Stimulated activated CD4-positive, alpha-beta T cell treated with anti-CD3 and anti-CD28 coated beads, Interleukin-15, amount 100 ng/mL, for 1 hour (primary cell): Measurements from ENCODE around the gene GBE1.
"Not testable (repeated sequence)": the region's sequence is repeated elsewhere in the genome, so short reads cannot be mapped to it uniquely, and the experiment has no call there.

Experiments used
- DNase-seq, 2 donors: peaks; one replicate each; pipeline ENCODE4 v3.0.0-alpha.2; 2020; ENCODE audit warnings: low read depth in 1 of 2, low spot score in 1 of 2

GBE1 gene

DNA sequence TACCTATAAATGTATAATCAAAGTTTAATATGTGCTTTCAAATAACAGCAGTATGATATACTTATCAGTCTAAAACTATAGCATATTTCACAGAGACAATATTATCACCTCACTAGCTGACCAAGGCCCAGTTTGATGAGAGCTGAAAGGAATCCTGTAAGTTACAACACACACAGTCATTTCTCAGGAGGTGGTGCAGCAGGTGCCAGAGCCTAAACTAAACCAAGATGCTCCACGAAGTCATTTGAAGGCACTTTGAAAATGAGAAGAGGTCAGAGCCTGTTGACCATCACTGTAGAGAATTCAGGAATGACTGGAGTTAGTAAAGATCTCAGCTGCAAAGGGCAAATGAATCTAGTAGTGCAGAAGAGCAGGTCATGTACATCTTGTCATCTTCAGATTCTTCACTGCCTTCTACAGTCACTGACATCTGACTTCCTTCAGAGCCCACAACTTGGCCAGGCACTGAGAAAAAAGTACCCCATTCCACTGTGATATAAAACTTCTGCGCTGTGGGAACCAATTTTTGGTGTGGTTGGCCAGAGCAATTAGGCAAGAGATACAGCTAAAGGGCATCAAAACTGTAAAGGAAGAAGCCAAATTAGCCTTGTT lies 7.9 kb downstream of the GBE1 start:
- no peak for DNase-seq

DNA sequence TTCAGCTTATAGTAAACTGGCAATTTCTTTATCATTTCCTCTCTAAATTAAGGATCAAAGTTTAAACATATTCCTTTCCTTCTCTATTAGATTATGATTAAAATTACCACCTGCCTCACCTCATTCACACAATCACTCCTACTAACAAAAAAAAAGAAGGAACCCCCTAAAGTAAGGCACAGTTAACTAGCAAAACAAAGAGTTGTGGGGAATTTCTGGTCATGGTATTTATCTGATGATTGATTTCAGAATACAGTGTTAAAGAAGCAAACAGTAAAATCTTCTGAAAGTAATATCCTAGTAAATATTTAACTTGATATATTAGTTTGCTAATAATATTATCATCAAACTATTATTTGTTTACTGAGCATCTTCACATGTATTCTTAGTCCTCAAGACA lies 8.8 kb downstream of the GBE1 start:
- no peak for DNase-seq

DNA sequence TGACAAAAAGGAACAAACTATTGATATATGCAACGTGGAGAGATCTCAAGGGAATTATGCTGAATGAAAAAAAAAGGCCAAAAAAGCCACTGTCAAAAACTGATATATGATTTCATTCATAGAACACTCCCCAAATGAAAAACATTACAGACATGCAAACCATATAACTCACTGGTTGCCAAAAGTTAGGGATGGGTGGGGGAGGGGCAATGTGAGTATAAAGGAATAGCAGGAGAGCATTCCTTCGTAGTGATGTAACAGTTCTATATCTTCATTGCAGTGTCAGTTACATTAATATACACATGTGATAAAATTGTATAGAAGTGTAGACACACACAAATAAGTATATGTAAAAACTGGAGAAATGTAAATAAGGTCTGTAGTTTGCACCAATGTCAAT lies 12.2 kb downstream of the GBE1 start:
- no peak for DNase-seq

DNA sequence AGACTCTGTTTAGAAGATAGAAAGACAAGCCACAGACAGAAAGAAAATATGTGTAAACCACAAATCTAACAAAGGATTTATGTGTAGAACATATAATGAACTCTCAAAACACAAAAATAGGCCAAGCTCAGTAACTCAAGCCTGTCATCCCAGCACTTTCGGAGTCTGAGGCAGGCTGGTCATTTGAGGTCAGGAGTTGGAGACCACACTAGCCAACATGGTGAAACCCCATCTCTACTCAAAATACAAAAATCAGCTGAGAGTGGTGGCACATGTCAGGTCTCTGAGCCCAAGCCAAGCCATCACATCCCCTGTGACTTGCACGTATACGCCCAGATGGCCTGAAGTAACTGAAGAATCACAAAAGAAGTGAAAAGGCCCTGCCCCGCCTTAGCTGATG lies 14.2 kb downstream of the GBE1 start:
- DNase-seq = not testable (repeated sequence)

DNA sequence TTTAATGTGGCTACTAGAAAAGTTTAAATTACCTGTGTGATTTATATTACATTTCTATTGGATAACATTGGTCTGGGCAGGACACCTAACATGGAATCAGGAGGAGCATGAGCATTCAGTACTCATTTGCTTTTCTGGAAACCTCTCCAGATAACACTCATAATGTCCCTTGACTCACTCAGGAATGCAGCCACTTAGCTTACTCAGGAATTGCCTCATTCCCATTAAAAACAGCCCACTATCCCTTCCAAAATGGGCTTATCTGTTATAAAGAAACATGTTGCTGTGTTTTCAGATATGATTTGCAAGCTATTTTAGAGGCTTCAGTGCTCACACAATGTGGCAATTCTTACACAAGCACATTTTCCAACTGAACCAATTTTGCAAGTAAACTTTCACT lies 17.1 kb downstream of the GBE1 start:
- no peak for DNase-seq

DNA sequence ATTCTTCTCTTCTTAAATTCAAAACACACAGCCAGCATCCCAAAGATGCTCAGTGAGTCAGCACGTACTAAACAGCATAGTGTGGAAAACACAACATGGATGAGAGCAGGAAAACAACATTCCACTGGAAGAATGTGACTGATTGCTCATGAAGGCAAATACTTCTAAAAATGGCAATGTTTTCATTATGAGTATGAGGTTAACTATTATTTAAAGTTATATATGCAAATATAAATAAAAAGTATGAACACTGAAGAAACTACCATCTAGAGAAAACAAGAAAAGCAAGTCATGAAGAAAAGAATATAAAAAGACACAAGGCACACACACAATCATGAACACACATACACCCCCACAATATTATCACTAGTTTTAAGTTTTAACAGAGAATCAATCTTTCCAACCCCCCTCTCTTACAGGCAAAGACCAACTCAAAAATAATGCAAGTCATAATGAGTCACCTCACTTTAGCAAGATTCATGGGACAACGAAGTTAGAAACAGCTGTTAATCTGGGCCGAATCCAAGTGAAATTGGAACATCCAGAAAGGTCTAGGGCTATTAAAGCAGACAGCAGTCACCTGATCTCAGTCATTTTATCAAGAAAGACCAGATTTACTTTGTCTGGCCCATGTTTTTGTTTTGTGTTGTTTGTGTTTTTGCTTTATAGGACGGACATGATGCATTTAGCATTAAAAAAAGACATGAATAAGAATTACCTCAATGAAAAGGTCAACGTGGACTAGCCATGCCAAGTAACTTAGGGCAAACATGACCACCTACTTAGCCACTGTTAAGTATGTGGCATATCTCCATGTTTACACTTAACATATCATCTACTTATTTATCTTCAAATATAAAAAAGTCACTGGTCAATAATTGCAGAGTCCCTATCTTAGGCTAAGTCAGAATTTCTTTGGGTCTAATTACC lies 18.1 kb downstream of the GBE1 start:
- DNase-seq = no peak

DNA sequence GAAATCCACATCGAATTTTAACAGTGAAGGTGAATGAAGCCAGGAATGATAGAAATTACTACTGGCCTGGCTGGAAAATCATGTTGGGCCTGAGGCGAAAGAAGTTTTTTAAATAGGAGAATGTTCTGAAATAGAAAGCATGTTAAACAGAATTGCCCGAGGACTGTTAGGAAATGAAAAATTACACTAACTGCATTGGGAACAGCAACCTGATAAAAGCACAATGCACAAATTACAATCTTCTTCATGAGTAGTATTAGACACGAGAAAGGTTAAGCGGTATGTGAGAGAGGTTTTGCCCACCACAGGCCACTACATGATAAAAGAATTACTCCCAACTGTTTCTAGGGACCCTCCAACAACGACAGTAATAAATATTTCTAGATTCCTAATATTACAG lies 18.9 kb downstream of the GBE1 start:
- no peak for DNase-seq

DNA sequence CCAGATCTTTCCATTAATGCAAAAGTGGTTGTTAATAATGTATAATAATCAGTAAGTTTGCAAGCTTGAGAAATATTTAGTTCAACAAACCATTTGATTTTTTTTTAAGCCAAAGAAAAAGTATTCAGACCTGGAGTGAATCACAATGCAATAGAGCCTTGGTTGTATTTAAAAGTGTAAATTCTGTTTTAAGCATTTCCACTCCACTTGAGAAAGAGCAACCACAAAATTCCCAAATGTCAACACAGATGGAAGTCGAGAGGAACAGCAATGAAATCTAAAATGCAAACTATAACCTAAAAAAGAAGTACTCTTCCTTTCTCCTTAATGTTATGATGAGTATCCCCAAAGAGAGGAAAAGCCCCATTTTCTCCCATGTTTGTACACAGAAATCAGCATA lies 20.2 kb downstream of the GBE1 start:
- no peak for DNase-seq

DNA sequence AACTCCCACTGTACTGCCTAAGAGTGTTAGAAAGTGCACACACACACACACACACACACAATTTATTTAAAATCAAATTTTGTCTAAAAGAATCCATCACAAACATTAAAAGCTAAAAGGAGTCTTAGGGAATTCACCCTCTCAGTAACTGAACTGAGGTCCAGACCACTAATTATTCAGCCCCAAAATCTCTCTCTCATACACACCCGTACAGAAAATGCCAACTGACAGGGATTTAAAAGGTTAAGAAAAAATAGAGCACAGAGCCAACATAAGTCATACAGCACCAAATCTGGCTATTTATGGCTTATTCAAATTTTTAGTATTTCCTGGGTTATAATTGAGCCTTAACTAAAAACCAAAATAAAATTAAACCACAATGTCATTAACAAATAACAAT lies 20.7 kb downstream of the GBE1 start:
- no peak for DNase-seq

DNA sequence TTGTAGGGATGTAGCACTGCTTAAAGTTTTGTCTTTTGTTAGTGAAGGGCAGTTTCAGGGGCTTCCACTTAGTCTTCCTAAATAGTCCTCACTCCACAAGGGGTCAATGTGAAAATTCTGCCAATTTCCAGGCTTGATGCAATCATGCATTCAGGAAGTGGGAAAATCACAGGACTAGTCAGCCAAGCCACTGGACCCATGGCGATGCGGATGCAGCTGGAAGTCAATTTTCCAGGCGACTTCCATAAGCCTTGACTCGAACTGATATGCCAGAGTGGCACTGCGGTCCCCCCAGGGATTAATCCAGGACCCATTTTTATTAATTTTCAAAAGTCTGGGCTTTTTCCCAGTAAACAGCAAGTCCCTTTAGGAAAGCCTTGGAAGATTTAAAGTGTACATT lies 26.1 kb downstream of the GBE1 start:
- DNase-seq = no peak

DNA sequence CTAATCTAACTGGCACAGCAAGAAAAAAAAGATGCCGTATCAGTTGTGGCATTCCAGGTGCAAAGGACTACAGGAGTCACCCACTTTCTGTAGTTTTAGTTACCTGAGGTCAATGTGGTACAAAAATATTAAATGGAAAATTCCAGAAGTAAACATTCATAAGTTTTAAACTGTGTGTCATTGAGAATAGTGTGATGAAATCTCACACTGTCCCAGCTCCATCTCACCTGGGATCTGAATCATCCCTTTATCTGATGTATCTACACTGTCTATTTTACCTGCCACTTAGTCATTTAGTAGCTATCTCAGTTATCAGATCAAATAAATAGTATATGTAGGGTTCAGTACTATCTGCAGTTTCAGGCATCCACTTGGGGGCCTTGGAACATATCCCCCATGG lies 26.7 kb downstream of the GBE1 start:
- DNase-seq = no peak

DNA sequence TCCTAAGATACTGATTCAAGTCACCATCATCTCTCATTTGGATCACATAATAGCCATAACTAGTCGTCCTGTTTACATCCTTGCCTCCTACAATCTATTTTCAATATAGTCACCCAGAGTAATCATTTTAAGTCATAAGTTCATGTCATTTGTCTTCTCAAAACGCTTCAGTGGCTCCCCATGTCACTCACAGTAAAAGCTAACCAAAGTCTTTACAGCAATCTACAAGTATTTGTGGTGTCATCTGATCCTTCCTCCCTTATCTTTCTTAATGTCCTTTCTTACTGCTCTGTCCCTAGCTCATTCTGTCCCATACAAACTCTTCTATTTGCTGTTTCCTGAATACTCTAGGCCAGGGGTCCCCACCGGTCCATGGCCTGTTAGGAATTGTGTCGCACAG lies 28.8 kb downstream of the GBE1 start:
- DNase-seq = no peak

DNA sequence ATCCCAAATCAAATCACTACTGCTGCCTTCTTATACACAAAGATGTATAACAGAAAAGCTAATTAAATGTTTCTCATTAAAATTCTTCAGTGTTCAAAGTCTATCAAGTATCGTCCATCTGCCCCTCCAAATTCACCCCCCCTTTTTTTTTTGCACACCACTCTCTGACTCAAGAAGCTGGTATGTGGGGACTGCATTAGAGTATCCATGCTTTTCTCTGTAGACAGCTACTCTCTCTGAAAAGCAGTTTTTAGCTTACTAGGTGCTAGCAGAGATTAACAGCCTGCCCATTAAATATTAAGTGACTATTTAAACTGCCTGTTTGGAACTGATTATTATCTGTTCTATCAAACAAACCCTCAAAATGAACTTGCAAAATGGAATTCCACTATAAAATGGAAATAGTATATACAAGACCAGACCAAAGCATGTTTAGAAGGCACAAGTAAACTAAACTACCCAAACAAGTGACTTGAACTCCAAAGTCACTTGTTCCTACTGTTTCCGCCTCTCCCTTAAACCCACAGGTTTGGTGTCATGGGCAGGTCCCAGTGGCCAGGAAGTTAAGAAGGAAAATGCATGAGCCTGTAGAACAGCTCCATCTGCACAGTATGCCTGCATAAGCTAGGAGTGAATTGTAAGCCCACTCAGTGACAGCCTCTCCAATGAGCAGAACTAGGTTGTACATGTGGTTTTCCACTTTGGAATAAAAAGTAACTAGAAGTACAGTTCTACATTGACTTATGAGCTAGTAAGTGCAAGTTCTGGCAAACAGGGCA lies 32.5 kb downstream of the GBE1 start:
- DNase-seq = no peak

DNA sequence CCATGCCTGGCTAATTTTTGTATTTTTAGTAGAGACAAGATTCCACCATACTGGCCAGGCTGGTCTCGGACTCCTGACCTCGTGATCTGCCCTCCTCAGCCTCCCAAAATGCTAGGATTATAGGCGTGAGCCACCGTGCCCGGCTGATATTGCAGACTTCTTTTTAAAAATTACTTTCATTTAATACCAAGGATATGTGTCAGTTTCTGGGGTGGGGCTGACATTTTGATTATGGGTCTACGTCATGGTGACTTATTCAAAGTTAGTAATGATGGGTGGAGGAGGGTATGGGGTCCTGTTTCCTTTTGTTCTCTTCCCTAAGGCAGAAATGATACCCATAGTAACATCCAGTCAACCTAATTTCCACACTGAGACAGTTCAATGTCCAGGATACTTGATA lies 34.7 kb downstream of the GBE1 start:
- no peak for DNase-seq

DNA sequence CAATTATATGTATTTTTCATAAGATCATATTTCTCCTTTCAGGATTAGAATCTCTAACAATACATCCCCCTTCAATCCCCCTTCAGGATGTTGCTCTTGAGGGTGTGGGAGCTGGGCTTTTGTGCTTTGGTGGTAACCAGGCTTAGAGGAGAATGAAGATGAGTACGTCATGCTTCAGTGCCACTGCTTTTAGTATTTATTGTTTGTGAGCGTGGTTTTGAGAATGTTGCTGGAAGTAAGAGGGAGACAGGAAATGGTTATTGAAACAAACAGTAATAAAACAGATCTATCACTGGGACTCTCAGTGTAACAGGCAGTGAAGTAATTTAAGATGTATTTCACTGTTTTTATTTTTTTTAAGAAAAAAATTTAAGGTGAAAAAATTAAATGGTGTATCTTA lies 35.3 kb downstream of the GBE1 start:
- no peak for DNase-seq

DNA sequence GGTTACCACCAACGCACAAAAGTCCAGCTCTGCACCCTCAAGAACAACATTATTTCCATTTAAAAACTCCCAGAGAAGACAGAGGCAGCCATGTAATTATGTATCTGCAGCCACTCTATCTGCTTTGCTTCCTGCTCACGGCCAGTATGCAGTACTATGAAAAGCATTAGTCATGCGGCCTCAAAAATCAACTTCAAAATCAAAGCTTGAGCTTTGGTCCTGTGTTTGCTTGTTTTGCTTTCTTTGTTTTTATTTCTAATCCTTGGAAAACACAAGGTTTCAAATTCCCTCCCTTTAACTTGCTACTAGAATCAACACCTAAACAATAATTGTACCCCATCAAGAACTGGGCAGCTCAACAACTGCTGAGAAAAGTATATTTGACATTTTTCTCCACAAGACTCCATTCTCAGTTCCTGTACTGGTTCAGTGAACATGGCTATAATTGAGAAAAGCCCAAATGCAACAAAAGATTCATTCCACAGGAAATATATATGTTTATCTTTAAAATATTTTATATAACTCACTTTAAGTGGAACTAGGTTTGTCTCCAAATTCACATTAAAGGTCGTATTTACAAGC lies 37.6 kb downstream of the GBE1 start:
- DNase-seq = no peak

DNA sequence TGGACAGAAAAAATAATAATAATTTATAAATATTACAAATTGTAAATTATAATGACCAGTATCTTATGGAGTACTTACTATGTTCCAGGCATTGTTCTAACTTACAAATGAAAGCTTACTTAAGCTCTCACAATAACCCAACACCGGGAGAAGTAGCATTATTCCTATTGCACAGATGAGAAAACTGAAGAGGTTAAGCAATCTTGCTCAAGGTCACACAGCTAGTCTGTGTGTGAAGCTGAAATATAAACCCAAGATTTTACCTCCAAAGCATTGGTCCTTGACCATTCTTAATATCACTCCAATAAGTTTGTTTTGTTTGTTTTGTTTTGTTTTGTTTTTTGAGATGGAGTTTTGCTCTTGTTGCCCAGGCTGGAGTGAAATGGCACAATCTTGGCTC lies 43.1 kb downstream of the GBE1 start:
- no peak for DNase-seq

DNA sequence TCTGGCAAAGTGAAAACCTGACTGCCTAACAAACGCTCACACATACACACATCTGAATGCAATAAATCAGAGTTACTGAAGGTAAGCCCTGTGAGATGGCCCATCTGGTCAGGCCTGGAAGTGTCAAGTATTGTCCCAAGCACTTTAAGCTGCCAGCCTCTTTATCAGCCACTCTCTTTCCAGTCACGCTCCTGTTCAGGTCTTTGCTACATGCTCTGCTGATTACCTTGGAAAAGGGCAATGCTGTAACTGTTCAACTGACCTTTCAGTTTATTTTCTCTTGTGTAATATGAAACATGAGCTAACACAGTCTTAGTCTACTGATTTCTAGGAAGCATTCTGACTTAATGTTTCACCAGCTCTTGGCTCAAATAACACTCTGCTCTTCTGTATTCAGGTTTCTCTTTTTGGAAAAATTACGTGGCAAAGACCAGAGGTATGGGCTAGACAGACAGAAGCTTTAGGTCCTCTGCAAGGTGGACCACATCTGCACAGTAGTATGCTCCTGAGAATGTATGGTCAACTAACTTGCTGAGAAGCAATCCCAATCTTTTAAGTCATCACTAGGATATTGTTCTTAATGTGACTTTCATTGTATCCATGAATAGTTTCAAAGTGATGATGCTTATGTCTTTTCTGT lies 44.5 kb downstream of the GBE1 start:
- DNase-seq = no peak

DNA sequence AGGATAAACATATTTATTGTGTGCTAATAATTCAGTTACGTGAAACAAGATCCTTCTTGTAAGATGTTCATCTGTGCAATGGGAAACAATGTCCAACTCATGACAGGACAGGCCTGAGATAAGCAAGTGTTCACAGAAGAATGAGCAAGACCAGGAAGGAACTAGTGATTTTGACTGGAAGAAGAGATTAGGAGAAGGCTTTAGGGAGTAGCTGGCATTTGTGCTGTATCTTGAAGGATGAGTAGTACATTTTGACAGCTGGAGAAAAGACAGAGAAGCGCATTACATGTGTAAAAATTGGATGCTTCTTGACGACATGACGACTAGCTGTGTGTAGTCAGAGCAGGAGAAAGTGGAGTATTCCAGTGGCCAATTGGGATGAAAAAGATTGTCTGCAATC lies 48.4 kb downstream of the GBE1 start:
- no peak for DNase-seq

DNA sequence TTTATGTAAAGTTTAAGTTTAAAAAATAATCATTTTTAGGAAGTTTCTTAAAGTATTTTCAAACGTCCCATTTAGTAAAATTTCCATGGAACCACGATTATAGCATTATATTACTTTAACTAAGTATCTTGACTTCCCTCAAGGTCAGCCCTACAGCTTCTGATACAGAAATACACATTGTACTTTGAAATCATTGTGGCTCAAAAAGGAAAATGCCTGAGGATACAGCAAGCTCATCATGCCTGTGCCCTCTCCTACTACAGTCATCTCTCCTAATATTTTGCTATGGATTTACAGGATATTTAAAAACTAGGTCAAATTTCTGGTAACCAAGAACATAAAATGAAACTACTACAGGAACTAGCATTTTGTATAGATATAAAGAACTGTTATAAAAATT lies 51.8 kb downstream of the GBE1 start:
- no peak for DNase-seq

DNA sequence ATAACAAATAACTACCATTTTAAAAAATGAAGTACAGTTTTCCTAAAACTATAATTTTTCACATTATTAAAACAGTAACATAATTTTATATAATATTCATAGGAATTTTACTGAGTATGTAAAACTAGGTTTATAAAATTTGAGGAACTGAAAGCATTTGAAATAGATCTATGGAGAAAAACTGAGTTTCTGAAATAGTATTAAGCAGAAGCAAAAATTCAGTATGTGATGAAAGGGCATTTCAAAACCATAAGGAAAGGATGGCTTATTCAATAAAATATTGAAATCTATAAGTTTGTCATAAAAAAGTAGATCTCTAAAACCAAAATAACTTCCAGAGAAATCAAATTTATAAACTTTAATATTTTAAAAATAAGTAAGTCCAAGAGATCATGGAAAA lies 53.4 kb downstream of the GBE1 start:
- DNase-seq = no peak
